SU-DHL-6 (cell line): Measurements from ENCODE around the gene SMCHD1.

ENCODE experiments used
- CTCF ChIP-seq: fragments of 200-600 bp; sonication (generic); IDR thresholded peaks from one replicate; pipeline ENCODE4 v1.5.1; 2017; ENCODE audit warnings: antibody characterized with exemption, mild to moderate bottlenecking, low read length, moderate library complexity; ENCODE audit not compliant: insufficient read depth, poor library complexity, severe bottlenecking
- EZH2phosphoT487 ChIP-seq: fragments of 200-600 bp; sonication (generic), shearing (Covaris generic); conservative IDR thresholded peaks from 2 replicates; pipeline ENCODE4 v1.6.1; 2018; ENCODE audit warnings: mild to moderate bottlenecking, antibody characterized with exemption, low read length, moderate library complexity, mixed read lengths

- TF ChIP-seq CTCF (no peak), EZH2phosphoT487 (no peak)
Observed at GRCh38 chr18:2853173-2853925, 197.8 kb downstream of the SMCHD1 start.
